Activated naive CD4-positive, alpha-beta T cell treated with anti-CD3 and anti-CD28 coated beads for 36 hours (primary cell): ENCODE results near the gene METTL26. TPM values are rescaled to one million over a fixed set of nuclear protein-coding genes. Genes with fewer than 3 reads are reported as not detected.

Experiments used
- CTCF ChIA-PET: fragments of 350-600 bp; sonication (Branson Sonifier 250); formaldehyde crosslinking; loops from one replicate; lab custom pipeline; 2021; ENCODE audit warnings: antibody characterized with exemption; lab: Charles Lee
- DNase-seq: peaks from one replicate; pipeline ENCODE4 v3.0.0-alpha.2; 2020
- H3K27ac Mint-ChIP-seq: one replicate; pipeline ENCODE4 v1.8.0; 2021; ENCODE audit warnings: mild to moderate bottlenecking, mixed read lengths
- H3K27me3 Mint-ChIP-seq: one replicate; pipeline ENCODE4 v1.8.0; 2021; ENCODE audit warnings: low read depth, mixed read lengths
- H3K36me3 Mint-ChIP-seq: one replicate; pipeline ENCODE4 v1.8.0; 2021; ENCODE audit warnings: low read depth, mixed read lengths
- H3K4me1 Mint-ChIP-seq: one replicate; pipeline ENCODE4 v1.8.0; 2021; ENCODE audit warnings: low read depth, mixed read lengths
- H3K4me3 Mint-ChIP-seq: one replicate; pipeline ENCODE4 v1.8.0; 2021; ENCODE audit warnings: mild to moderate bottlenecking, moderate library complexity, mixed read lengths
- H3K9me3 Mint-ChIP-seq: one replicate; pipeline ENCODE4 v1.8.0; 2021; ENCODE audit warnings: mixed read lengths
- intact Hi-C: fragments of 100-400 bp; cut with micrococcal nuclease; formaldehyde crosslinking; loops from one replicate; pipeline ENCODE4 v1.15.1; 2023
- total RNA-seq, 2 experiments: library from RNA; stranded (reverse); gene quantifications; one replicate each; pipeline ENCODE4 v1.2.3, GENCODE V29; 2021

The METTL26 gene
- total RNA-seq, 2 experiments from 2014 or later: 121 to 122 TPM

DNA sequence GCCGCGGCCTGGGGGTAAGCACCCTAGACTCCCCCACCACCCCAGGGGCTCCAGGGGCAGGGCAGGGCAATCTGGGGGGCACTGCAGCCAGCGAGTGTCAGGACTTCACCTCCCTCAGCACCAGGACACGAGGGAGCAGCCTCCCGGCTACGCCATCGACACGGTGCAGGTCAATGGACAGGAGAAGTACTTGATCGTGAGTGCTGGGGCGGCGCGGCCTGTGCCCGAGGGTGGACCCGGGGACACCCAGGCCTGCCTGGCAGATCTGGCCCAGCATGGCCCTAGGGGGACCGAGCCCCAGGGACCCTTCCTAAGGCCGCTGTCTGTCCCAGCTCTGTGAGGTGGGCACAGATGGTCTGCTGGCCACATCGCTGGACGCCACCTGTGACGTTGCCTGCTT, 36.3 kb upstream of the METTL26 start:
- peaks cover 24% of the 10 kb centered on the region for H3K4me1 Mint-ChIP-seq
- intact Hi-C loops: no loop called here
- CTCF ChIA-PET: interaction anchor here (1.1 kb wide), 1 partner anchor 116 kb away, joined by 3 read pairs; the partner anchor contains the start of genes CHTF18 and RPUSD1
- no peak overlapping the region for H3K4me3 Mint-ChIP-seq
- H3K27me3 Mint-ChIP-seq: peaks cover 3% of the 10 kb centered on the region
- peaks cover 14% of the 10 kb centered on the region for H3K36me3 Mint-ChIP-seq
- no peak for DNase-seq
- H3K9me3 Mint-ChIP-seq: no peaks in the 10 kb centered on the region
- no peak overlapping the region for H3K27ac Mint-ChIP-seq

DNA sequence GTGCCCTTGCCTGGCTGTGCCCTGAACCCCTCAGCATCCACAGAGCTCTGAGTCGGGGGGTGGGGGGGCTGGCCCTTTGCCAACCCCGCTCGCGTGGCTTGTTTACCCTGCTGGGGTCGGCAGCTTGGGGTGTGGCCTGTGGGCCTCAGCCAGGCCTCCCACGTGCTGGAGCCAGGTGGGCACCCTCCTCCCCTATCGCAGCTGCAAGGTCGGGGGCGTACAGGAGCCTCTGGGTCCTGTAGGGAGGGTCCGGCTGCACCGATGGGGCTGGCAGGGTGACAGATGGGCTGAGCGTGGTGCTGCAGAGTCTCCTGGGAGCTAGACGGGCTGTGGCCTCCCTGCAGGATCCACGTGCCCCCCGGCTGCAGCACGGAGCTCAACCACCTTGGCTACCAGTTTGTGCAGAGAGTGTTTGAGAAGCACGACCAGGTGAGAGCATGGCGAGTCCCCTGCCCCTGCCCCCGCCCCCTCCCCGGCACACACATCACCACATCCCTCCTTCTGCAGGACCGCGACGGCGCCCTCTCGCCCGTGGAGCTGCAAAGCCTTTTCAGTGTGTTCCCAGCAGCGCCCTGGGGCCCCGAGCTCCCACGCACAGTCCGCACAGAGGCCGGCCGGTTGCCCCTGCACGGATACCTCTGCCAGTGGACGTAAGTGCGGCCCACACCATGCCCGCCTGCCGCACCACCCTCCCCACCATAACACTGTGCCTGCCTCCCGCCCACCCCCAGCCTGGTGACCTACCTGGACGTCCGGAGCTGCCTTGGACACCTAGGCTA, 35.4 kb upstream of the METTL26 start:
- H3K27ac Mint-ChIP-seq: no peak overlapping the region
- intact Hi-C loops: no loop called here
- H3K4me1 Mint-ChIP-seq: peaks cover 18% of the 10 kb centered on the region
- no peak for DNase-seq
- no peaks in the 10 kb centered on the region for H3K9me3 Mint-ChIP-seq
- H3K27me3 Mint-ChIP-seq: peaks cover 3% of the 10 kb centered on the region
- peaks cover 14% of the 10 kb centered on the region for H3K36me3 Mint-ChIP-seq
- CTCF ChIA-PET: no interaction called here
- no peak overlapping the region for H3K4me3 Mint-ChIP-seq

DNA sequence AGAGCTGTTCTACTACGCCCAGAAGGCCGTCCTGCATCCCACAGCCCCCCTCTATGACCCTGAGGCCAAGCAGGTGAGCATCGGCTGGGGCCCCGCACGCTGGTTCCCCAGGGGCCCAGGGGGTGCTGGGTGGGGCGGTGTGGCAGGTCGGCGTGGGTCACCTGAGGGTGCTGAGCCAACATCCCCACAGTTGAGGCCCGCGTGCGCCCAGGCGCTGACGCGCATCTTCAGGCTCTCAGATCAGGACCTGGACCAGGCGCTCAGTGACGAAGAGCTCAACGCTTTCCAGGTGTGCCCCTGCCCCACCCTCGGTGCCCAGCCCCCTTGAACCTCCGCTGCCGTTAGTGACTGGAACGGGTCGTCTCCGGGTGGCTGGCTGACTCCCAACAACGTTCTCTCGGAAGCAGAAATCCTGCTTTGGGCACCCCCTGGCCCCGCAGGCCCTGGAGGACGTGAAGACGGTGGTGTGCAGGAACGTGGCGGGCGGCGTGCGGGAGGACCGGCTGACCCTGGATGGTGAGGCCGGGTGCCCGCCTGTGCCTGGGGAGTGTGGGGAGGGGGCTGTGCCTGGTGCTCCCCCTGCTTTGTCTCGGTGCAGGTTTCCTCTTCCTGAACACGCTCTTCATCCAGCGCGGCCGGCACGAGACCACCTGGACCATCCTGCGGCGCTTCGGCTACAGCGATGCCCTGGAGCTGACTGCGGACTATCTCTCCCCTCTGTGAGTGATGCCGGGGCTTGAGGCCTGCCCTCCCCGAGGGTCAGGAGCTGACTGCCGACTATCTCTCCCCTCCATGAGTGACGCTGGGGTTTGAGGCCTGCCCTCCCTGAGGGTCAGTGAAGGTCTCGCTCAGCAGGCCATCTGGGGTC, 34.6 kb upstream of the METTL26 start:
- Mint-ChIP-seq H3K36me3 (peaks cover 14% of the 10 kb centered on the region), H3K27ac (no peak overlapping the region), H3K9me3 (no peaks in the 10 kb centered on the region), H3K4me1 (peaks cover 17% of the 10 kb centered on the region), H3K4me3 (no peak overlapping the region), H3K27me3 (peaks cover 3% of the 10 kb centered on the region)
- intact Hi-C loops: no loop called here
- CTCF ChIA-PET: no interaction called here
- no peak for DNase-seq

DNA sequence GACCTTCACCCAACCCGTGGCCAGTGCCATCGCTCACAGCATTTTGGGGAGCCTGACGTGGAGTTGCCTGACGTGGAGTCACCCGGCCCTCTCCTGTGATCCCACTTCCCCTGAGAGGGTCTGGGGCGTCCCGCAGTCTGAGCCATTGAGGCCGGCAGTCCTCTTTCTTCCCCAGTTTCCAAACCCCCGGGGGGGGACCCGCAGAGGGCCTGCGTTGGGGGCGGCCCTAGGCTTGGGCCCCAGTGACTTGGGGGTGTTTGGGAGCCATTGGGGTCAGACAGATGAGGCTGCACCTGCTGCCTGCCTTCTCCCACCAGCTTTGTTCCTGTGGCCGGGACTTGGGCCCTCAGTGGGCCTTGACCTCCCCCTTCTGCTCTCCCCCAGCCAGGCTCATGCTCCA, 33.6 kb upstream of the METTL26 start:
- CTCF ChIA-PET: no interaction called here
- no peaks in the 10 kb centered on the region for H3K9me3 Mint-ChIP-seq
- H3K4me3 Mint-ChIP-seq: peak overlapping the region; percentile 78
- H3K27me3 Mint-ChIP-seq: no peaks in the 10 kb centered on the region
- no peak for DNase-seq
- peaks cover 14% of the 10 kb centered on the region for H3K36me3 Mint-ChIP-seq
- peaks cover 11% of the 10 kb centered on the region for H3K4me1 Mint-ChIP-seq
- intact Hi-C loops: loop anchor here (5.0 kb wide), 1 partner anchor 277 kb away; no protein-coding TSS in a partner anchor
- H3K27ac Mint-ChIP-seq: no peak overlapping the region

DNA sequence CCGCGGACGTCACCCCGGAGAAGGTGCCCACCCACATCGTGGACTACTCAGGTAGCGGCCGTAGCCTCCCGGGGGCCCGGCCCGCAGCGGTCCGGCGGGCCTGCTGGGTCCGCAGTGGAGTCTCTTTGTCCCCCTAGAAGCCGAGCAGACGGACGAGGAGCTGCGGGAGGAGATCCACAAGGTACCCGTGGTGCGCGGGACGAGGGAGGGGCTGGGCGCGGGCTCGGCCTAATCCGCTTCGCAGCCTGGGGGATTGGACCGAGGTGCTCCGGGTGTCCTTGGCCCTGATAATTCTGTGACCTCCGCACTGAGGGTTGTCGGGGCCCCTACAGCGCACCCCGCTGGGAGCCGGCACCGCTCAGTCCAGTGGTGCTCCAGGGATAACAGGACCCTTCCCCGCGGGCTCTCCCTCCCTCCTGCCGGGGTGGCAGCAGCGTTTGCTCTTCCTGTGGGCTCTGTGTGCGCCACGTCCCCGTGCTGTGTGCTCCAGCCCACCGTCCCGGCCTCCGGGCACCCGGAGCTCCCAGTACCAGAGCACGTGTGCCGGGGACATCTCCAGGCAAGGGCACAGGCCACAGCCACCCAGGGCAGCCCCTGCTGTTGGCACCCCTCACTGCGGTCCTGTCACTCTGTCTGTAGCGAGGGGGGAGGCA, 32.5 kb upstream of the METTL26 start:
- DNase-seq: no peak
- Mint-ChIP-seq H3K36me3 (peaks cover 16% of the 10 kb centered on the region), H3K4me1 (peaks cover 11% of the 10 kb centered on the region), H3K4me3 (peak overlapping the region; percentile 78), H3K27ac (peak overlapping the region; percentile 46), H3K27me3 (no peaks in the 10 kb centered on the region), H3K9me3 (no peaks in the 10 kb centered on the region)
- intact Hi-C loops: loop anchor here (1.0 to 5.0 kb wide), 3 partner anchors 12 to 276 kb away; partner anchors contain the start of genes STUB1 and WDR24
- CTCF ChIA-PET: interaction anchor here (1.0 to 1.6 kb wide), 2 partner anchors 8 to 66 kb away, joined by 3 read pairs; no protein-coding TSS in a partner anchor

DNA sequence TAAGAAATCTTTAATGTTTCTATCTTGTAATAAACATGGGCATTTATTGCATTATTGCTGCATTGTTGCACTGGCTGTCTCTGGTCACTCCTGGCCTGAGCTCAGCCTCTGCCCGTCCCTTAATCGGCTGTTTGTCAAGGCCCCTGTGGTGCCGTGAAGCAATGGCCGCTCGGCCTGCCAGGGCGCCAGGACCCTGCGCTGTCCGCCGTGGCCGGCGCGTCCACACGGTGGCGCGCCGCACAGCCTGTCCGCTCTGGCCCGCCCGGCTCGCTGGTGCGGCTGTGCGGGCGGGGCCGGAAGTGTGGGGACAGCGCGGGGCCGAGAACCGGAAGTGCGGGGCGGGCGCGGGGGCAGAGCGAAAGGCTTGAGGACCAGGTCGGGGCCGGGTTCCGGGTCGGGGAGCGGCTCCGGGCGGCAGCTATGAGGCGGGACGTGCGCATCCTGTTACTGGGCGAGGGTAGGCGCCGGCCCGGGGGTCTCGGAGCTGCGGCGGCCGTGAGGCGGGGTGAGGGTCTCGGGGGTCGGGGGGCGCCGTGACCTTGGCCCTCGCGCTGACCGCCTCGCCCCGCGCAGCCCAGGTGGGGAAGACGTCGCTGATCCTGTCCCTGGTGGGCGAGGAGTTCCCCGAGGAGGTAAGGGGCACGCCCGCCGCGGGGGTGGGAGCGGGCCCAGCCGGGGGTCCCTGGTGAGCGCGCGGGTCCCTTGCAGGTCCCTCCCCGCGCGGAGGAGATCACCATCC, 31.8 kb upstream of the METTL26 start, which contains the start of gene RHOT2:
RHOT2 (plus strand) TSS at position 353 of the 739 bp plus-strand sequence; CDS start at position 421, 68 bp downstream.
- Mint-ChIP-seq H3K27ac (peak within 1 kb of the TSS; percentile 83), H3K9me3 (no peaks in the 10 kb centered on the region), H3K36me3 (peaks cover 16% of the 10 kb centered on the region), H3K4me1 (peaks cover 11% of the 10 kb centered on the region), H3K27me3 (no peaks in the 10 kb centered on the region), H3K4me3 (peak within 1 kb of the TSS; percentile 78)
- DNase-seq: peak; percentile 94
- CTCF ChIA-PET: interaction anchor here (0.6 to 1.6 kb wide), 5 partner anchors 8 to 475 kb away, joined by 3 read pairs; no protein-coding TSS in a partner anchor
- intact Hi-C loops: loop anchor here (1.0 to 5.0 kb wide), 4 partner anchors 12 to 276 kb away; partner anchors contain the start of genes STUB1, WDR24 and WDR90

DNA sequence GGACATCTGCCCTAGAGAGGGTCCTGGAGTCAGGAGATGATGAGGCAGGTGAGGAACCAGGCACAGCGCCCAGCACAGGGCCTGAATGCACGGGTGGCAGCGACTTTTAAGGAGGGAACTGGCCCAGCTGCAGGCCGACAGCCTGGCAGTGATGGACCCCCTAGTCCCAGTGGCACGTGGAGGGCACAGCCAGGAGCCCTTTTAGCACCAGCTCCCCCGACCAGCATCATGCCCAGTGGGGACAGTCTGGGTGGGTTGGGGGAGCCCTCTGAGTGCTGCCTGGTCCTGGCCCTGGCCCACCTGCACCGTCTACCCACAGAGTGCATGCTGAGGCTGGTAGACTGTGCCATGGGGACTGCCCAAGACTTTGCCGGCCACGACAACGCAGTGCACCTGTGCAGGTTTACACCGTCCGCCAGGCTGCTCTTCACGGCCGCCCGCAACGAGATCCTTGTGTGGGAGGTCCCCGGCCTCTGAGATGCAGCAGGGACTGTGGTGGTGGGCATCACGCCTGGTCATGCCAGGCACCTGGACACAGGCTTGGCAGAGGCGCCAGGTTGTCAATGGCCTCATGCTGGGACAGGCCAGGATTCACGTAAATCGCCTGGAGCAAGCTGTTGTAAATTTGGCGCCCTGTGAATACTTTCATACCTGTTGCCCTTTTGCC, 31.1 kb upstream of the METTL26 start:
- Mint-ChIP-seq H3K9me3 (no peaks in the 10 kb centered on the region), H3K27ac (peak overlapping the region; percentile 83), H3K36me3 (peaks cover 13% of the 10 kb centered on the region), H3K27me3 (no peaks in the 10 kb centered on the region), H3K4me3 (peak overlapping the region; percentile 78), H3K4me1 (peaks cover 11% of the 10 kb centered on the region)
- CTCF ChIA-PET: interaction anchor here (0.6 to 1.6 kb wide), 5 partner anchors 9 to 475 kb away, joined by 3 read pairs; no protein-coding TSS in a partner anchor
- intact Hi-C loops: loop anchor here (1.0 to 5.0 kb wide), 2 partner anchors 18 to 275 kb away; partner anchors contain the start of gene WDR90
- DNase-seq: no peak

DNA sequence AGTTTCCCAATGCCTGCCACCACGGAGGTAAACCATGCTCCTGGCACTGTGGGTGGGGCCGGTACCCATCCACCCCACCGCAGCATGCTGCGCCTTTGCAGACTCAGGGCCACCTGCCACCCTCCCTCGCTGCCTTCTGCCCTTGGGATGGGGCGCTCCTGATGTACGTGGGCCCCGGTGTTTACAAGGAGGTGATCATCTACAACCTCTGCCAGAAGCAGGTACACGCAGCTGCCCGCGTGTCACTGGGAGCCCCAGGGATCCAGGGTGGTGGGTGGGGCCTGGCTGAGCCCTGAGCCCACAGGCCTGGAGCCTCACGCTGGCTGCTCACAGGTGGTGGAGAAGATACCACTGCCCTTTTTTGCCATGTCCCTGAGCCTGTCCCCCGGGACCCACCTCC, 30.5 kb upstream of the METTL26 start:
- no peak for DNase-seq
- Mint-ChIP-seq H3K4me1 (peaks cover 11% of the 10 kb centered on the region), H3K9me3 (no peaks in the 10 kb centered on the region), H3K27ac (no peak overlapping the region), H3K4me3 (no peak overlapping the region), H3K27me3 (no peaks in the 10 kb centered on the region), H3K36me3 (peaks cover 13% of the 10 kb centered on the region)
- intact Hi-C loops: loop anchor here (5.0 kb wide), 1 partner anchor 274 kb away; no protein-coding TSS in a partner anchor
- CTCF ChIA-PET: no interaction called here

DNA sequence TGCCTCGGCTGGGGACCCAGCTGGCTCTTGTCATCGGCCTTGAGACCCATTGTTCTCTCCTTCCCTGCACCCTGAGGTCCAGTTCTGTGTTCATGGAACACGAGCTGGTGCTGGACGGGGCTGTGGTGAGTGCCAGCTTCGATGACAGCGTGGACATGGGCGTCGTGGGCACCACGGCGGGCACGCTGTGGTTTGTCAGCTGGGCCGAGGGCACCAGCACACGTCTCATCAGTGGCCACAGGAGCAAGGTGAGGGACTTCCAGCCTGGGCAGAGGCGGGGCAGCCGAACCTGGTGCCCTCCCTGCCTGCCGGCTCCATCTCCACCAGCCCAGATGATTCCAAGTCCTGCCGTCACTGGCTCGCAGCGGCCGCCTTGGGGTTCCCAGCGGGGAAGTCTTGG, 26.5 kb upstream of the METTL26 start:
- DNase-seq: no peak
- Mint-ChIP-seq H3K4me3 (no peak overlapping the region), H3K9me3 (no peaks in the 10 kb centered on the region), H3K27ac (no peak overlapping the region), H3K27me3 (no peaks in the 10 kb centered on the region), H3K4me1 (peaks cover 6% of the 10 kb centered on the region), H3K36me3 (peaks cover 3% of the 10 kb centered on the region)
- CTCF ChIA-PET: no interaction called here
- intact Hi-C loops: no loop called here

DNA sequence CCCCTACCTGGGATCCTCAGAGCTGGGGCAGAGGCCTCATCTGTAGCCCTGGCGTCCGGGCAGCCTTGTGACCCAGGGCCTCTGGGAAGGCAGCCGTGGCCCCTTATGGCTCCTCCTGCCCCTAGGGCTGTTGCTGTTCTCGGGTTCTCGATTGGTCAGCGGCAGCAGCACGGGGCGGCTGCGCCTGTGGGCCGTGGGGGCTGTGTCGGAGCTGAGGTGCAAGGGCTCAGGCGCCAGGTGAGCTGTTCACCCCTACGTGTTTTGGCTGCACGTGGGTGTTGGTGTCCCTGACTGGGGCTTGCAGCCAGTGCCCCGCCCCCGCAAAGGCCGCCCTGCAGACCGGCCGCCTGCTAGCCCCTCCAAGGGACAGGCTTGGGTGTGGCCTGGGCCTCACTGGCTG, 26.0 kb upstream of the METTL26 start:
- Mint-ChIP-seq H3K27me3 (no peaks in the 10 kb centered on the region), H3K9me3 (no peaks in the 10 kb centered on the region), H3K4me1 (peaks cover 4% of the 10 kb centered on the region), H3K27ac (no peak overlapping the region), H3K36me3 (peaks cover 3% of the 10 kb centered on the region), H3K4me3 (no peak overlapping the region)
- no peak for DNase-seq
- intact Hi-C loops: no loop called here
- CTCF ChIA-PET: no interaction called here
